RKO (cell line): Measurements from ENCODE around the gene CD38.
"Not testable (repeated sequence)": the region's sequence is repeated elsewhere in the genome, so short reads cannot be mapped to it uniquely, and the experiment has no call there.

Source experiments
- DNase-seq: peaks from one replicate; pipeline ENCODE4 v3.0.0-alpha.2; 2016; ENCODE audit warnings: low spot score

The CD38 gene

DNA sequence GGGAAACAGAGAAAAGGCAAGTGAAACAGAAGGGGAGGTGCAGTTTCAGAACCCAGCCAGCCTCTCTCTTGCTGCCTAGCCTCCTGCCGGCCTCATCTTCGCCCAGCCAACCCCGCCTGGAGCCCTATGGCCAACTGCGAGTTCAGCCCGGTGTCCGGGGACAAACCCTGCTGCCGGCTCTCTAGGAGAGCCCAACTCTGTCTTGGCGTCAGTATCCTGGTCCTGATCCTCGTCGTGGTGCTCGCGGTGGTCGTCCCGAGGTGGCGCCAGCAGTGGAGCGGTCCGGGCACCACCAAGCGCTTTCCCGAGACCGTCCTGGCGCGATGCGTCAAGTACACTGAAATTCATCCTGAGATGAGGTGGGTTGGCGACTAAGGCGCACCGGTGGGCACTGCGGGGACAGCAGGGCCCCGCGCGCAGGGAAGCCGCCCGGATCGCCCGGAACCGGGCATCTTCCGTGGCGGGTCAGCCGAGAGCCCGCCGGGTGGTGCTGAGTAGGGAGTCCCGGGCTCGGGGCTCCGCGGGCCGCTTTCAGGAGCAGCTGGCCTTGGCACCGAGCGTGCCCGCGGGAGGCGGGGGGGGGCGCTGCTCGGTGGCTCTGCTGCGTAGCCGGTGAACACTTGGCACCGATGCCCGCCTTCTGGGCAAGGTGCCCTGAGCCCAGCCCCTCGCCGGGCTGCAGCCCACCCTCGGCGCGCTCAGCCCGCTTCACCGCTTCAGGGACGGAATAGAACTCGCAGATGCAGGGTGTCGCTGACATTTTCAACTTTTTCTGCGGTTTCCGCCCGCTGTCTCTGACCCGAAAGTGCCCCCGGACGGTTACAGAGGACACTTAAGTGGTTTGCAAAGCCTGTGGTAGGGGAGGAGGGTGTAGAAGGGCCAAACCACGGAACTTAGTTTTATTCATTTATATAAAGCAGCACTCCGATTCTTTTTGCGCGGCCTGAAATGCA is at the start of gene CD38:
Gene CD38 (plus strand): TSS at position 40 of the 953 bp plus-strand sequence. CDS start 87 bp downstream, at position 127.
- no peak for DNase-seq

DNA sequence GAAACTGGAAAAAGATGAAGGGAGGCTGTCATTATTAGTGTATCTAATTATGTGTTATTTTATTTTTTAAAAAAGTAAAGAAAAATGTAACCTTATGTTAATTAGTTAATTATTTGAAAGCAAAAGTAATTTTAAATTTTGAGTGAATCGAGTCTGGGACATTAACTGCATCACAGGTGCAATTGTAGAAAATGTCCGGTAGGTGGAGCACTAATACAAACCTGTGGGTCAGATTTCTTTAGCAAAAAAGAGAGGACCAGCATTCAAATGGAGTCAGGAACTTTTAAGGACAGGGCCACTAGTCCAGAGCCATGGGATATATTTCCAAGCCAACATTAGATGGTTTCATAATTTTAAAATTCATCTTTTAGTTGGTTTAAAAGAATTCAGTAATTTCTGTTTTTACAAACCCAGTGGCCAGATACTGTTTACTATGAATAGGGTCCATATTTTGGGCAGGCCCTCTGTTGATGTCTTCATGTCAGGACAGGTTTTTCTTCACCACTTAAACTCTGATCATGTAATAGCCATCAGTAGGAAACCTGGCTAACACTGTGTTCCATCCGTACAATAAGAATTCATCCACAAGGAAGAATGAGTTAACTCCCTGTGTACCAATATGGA is 48.1 kb upstream of the CD38 start:
- DNase-seq: peak; percentile 63

DNA sequence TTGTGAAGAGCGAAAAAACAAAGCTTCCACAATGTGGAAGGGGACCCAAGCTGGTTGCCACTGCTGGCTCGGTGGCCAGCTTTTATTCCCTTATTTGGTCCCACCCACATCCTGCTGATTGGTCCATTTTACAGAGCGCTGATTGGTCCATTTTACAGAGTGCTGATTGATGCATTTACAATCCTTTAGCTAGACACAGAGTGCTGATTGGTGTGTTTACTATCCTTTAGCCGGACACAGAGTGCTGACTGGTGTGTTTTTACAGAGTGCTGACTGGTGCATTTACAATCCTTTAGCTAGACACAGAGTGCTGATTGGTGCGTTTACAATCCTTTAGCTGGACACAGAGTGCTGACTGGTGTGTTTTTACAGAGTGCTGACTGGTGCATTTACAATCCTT is 45.1 kb upstream of the CD38 start:
- DNase-seq: not testable (repeated sequence)

DNA sequence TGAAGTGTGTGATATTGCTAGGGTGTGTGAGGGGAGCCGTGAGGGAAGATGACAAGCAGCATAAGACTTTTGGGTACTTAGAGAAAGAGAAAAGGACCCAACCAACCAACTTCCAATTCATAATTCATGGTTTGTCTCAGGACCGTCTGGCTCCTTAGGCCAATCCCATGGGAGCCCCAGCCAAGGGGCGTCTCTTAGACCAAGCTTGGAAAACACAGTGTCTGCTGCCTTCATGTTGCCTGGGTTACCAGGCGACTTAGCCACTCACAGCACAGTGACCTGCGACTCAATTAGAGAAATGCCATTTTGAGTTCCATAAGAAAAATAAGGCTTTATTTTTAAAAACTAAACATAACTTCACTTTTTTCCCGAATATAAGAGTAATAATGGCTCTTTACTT is 42.6 kb upstream of the CD38 start:
- no peak for DNase-seq

DNA sequence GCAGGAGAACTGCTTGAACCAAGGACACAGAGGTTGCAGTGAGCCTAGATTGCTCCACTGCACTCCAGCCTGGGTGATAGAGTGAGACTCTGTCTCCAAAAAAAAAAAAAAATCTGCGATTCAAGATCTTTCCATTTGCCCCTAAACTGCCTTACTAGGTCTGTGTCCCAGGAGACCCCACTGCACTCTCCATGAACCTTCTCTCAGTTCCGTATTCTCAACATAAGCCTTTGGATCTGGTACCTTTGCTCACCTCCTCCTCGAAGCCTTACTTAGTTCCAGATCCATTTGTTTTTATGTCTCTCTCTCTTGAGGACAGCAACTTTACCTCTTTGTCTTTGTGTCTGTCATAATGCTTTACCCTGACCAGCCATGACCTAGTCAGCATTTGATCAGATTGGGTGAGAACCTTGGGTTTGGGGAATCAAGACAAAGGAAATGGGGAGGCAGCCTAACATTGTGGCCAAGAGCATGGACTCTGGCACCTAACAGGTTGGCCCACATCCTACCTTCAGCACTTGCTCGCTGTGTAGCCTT is 41.5 kb upstream of the CD38 start:
- no peak for DNase-seq

DNA sequence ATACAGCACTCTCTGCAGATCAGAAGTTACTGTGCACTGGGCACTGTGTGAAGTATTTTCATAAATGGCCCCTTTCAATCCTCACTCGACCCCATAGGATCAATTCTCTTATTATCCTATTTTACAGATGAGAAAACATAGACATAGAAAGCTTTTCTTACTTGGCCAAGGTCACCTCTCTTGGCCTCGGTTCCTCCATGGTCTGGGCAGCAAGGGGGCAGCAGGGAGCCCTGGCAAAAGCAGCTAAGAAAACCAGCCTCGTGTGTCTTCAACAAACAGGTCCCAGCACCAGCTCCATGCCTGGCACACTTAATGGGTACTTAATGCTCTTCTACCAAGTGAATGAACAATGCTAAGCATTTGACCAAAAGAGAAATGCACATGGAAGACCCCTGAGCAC is 40.9 kb upstream of the CD38 start:
- no peak for DNase-seq

DNA sequence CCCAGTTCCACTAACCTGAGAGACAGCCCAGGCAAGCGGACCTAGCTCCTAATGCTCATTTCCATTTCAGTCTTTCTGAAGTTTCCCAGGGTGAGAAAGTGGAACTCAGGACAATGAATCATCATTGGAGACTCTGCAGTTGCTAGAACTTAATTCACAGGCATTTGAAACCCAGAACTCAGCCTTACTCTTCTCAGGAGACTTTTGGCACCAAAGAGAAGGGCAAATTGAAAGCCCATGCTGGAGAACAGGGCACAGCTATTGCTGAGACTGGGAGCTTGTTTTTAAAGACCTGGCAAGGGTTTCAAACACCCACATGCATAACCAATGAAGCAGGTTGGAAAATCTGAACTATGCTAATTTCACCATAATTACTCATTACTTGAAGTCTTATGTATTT is 39.3 kb upstream of the CD38 start:
- no peak for DNase-seq

DNA sequence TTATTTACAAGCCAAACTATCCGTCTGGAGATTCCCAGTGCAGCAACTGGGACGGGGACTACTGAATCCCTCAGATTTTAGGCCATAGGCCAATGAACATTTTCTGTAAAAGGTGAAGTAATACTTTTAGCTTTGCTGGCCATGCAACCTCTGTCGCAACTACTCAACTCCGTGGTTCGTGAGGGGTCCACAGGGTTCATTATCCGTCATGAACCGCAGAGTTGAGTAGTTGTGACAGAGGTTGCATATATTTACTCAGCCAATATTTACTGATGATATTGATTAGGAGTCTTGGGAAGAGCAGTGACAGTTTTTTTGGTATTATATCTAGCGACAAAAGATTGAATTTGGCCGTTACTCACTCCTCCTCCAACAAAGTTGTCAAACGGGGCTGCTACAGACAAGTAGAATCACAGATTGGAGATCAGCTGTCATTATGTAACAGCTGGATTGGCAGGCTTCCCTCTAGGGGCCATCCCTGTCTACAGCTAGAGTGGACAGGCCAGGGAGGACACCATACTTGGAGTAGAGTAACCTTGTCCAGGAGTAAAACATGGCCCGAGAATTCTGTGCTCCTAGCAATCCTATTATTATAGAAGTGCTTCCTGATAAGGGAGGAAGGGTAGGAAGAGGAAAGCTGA is 37.2 kb upstream of the CD38 start:
- no peak for DNase-seq

DNA sequence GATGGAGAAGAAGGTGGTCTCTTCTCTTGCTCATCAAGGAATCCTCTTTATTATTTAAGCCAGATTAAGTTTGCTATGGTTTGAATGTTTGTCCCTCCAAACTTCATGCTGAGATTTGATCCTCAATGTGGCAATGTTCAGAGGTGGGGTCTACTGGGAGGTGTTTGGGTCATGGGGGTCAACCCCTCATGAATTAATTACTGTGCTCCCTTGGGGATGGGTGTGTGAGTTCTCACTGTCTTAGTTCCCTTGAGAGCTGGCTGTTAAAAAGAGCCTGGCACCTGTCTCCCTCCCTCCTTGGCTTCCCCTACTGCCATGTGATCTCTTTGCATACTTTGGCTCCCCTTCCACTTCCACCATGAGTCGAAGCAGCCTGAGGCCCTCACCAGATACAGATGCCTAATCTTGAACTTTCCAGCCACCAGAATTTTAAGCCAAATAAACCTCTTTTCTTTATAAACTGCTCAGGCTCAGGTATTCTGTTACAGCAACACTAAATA is 36.0 kb upstream of the CD38 start:
- DNase-seq: no peak

DNA sequence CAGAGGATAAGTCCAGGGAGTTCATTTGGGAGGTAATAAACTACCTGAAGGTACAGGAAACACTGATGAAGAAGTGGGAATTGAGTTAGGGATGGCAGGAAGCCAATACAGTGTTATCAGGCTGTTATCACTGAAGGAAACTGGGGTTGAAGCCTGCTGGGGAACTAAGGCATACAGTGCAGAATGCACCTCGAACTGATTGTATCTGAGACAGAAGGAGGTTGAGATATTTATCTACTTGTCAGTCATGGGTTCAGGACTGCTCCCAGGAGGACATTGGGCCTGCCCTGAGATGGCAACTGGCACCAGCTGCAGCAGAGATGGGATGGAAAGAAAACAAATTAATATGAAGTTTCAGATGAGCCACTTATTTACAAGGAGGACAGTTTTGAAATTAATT is 35.5 kb upstream of the CD38 start:
- no peak for DNase-seq

DNA sequence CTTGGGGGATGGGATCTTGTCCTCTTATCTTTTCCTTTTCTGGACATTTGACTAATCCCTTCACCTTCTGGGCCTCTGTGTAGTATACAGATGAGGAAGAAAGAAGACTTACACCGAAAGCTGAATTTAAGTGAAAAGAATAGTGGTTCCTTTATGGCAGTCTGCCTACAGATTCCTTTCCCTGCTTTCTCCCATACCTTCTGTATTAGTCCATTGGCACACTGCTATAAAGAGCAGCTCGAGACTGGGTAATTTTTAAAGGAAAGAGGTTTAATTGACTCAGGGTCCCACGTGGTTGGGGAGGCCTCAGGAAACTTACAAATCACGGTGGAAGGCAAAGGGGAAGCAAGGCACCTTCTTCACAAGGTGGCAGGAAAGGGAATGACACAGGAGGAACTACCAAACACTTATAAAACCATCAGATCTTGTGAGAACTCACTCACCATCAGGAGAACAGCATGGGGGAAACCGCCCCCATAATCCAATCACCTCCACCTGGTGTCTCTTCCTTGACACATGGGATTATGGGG is 34.0 kb upstream of the CD38 start:
- no peak for DNase-seq

DNA sequence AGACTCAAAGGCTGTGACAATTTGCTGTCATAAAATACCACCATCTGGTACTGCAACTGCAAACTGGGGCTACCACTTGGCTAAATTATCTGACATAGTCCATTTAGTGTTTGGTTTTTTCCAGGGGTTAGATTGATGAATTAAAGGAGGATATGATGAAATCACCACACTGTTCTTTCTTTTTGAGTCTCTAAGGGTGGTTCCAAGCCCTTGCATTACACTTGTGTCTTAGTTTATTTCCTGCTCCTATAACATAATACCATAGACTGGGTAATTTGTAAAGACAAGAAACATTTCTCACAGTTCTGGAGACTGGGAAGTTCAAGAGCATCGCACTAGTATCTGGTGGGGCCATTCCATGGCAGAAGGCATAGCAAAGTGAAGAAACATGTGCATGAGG is 32.0 kb upstream of the CD38 start:
- no peak for DNase-seq

DNA sequence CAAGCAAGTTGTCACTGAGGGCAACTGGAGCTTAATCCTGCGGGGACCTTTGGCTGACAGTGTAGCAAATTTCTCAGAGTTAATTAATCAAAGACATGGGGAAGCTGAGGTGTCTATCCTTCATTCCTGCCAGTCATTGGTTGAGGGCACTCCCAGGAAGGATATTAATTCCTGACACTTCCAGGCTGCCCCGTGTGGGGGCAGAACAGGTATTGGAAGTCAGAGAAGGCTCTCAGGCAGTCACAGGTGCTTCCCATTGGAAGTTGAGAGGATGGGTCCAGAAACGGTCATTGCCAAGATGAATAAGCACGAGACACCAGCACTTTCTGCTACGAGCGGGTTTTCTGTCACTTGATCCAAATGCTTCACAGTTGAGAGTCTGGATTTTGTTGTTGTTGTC is 29.1 kb upstream of the CD38 start:
- no peak for DNase-seq

DNA sequence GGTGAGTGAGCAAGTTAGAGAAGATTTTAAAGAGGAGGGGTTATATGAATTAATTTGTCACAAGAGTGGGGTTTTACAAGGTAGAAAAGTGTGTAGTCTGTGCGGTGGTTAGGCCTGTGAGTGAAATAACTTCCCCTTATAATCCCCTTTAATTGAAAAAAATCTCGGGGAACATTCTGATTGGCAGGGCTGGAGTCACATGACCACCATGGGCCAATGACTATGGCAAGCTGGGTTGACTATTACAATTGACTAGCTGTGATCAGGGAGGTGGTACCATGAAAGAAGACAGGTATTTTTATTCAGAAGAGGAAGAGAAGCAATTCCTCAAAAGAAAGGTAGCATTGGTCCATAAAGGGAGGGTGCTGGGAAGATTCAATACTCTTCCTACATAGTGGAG is 27.0 kb upstream of the CD38 start:
- no peak for DNase-seq

DNA sequence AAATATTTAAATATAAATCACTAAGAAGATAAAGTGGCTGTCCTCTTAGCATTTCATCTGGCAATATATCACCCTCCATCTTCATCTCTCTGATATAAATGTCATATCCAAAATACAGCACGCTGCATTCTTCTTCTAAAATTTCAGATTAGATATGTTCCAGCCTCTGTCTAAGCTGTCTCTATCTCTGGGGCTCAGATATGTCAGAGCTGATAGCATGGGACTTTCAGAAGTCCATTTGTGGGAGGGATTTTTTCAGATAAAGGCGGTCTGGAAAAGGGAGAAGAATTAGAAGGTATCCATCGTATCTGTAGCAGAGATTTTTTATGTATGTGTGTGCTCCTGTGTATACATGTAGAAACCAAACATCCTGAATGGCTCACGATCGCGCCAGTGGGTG is 25.0 kb upstream of the CD38 start:
- DNase-seq: no peak

DNA sequence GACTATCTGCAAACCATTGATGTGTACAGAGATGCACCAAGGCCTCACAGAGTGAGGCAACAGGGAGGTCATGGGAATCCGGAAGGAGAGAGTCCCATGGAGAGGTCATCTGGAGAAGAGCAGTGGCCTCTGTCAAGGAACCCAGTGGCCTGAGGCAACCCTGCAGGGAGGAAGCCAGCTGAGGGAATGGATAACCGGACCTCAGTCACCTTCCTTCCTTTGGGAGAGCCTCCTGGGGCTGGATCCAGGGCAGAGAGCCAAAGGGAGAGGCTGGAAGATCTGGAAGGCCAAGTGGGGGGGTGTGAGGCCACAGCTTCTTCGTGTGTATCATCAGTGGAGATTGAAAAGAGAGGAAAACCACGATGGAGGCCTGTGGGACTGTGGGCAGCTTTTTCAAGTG is 24.3 kb upstream of the CD38 start:
- DNase-seq: no peak

DNA sequence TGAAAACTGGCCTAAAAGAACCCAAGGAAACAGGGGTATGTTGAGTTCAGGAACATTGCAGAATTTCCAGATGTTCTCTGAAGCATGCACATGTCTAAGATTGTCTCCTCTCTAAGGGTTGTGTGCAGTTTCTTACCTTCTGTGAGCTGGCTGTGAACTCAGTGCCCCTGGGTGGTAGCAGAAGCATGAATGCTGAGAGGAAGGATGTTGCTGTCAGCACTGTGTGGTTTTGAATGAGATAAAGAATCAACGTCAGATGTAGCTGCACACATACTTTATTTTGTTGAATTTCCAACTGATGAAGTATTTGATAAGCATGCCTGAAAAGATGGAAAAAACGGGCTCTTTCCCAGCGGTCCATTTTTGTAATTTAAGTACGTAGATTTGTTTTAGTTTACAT is 23.8 kb upstream of the CD38 start:
- DNase-seq: no peak

DNA sequence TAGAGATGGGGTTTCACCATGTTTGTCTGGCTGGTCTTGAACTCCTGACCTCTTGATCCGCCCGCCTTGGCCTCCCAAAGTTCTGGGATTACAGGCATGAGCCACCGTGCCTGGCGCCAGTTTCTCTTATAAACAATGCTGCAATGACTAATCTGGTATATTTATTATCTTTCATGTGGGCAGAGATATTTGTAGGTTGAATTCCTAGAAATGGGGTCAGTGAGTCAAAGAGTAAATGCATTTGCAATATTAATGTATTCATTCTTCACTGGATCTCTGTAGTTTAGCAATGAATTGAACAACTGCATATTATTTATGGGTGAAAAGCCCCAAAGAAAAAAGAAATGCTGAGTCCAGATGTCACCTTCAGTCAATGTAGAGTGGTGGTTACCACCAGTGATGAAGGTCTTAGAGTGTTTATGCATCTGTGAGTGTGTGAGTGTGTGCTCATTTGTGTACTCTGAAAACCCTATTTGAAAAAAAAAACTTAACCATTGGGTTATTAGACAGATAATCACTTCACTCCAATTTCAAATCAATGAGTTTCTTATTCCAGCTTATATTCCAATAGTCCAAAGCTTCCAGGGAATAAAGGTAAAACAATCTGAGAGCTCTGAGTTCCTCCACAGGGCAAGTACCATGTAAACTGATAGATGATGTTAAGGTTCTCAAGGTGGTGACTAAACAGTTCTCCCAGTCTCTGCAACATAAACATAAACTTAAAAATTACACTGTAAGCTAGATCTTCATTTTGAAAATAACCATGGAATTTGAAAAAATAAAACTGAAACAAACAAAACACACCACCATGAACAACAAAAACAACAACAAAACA is 22.6 kb upstream of the CD38 start:
- DNase-seq: no peak

DNA sequence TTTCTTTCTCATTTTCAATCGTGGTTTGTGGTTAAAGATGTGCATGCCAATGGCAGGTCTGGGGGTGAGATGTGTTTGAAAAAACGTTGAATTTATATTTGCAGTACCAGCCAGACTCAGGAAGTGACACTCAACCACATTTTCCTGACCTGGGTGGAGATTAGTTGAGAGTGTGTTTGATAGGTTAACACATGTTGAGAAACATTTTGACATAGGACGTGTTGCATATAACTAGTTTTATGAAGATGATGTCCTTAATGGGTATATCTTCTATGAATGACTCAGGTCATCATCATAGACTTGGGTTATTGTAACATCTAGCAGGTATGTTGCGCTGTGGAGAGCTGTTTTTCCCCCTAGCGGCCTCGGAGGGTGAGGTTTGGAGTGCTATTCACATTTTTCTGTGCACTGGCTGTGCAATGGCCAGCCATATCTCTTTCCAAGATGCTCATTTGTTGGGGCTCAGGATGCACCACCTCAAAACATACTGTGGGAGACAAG is 21.7 kb upstream of the CD38 start:
- DNase-seq: no peak

DNA sequence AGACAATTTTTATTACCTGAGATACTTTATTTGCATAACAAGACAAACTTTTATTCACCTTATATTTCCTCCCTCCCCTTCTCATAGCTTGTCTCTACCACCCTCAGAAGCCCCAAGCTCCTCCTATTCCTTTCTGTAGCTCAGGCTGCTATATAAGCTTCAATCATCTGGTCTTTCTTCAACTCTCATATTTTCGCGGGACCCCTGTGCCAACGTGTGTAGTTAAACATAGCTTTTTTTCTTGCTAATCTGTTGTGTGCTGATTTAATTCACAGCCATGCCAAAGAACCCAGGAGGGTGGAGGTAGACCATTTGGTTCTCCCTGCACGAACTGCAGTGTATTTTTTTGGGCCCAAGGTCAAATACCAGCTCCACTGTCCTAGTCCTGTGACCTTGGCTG is 21.1 kb upstream of the CD38 start:
- no peak for DNase-seq

DNA sequence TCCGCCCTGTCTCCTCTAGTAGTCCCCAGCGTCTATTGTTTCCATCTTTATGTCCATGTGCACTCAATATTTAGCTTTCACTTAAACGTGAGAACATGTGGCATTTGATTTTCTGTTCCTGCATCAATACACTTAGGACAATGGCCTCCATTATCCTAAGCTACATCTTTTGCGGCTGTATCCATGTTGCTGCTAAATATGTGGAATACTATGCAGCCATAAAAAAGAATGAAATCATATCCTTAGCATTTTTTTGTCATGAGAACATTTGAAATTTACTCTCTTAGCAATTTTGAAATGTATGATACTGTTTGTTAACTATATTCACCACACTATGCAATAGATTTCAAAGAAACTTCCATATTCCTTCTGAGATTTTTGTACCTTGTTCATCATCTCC is 19.8 kb upstream of the CD38 start:
- DNase-seq: no peak
